Peyer's patch (tissue), 4 donors: Measurements from ENCODE around the gene PLXNA4. TPM values are rescaled to one million over a fixed set of nuclear protein-coding genes. Genes with fewer than 3 reads are reported as not detected.
"Not testable (repeated sequence)": the region's sequence is repeated elsewhere in the genome, so short reads cannot be mapped to it uniquely, and the experiment has no call there.

ENCODE experiments used
- DNase-seq, 3 donors: peaks; one replicate each; pipeline ENCODE4 v3.0.0-alpha.2; 2017 to 2019
- H3K27ac ChIP-seq, 4 donors: fragments of 200-600 bp; sonication (generic); one replicate each; pipeline ENCODE4 v1.5.1; 2016 to 2019
- H3K27me3 ChIP-seq, 2 donors: fragments of 200-600 bp; sonication (generic); one replicate each; pipeline ENCODE4 v1.5.1; 2019
- H3K36me3 ChIP-seq, 3 donors: fragments of 200-600 bp; sonication (generic); one replicate each; pipeline ENCODE4 v1.5.1; 2016 to 2019
- H3K4me1 ChIP-seq, 4 donors: fragments of 200-600 bp; sonication (generic); one replicate each; pipeline ENCODE4 v1.5.1; 2016 to 2019
- H3K4me3 ChIP-seq, 4 donors: fragments of 200-600 bp; sonication (generic); 1 replicate in 3 of 4; 2 replicates in 1 of 4; pipeline ENCODE4 v1.5.1; 2016 to 2019; ENCODE audit warnings: mild to moderate bottlenecking in 1 of 4
- H3K9me3 ChIP-seq, 4 donors: fragments of 200-600 bp; sonication (generic); one replicate each; pipeline ENCODE4 v1.5.1; 2016 to 2019; ENCODE audit warnings: mild to moderate bottlenecking in 1 of 4
- POLR2A ChIP-seq, 2 donors: fragments of 450-650 bp; IDR thresholded peaks; one replicate each; pipeline ENCODE4 v1.5.1; 2017; ENCODE audit warnings: antibody characterized with exemption in 2 of 2, mild to moderate bottlenecking in 2 of 2, moderate library complexity in 2 of 2
- total RNA-seq, 4 donors: library from RNA; depleted of rRNA; stranded (reverse); fragments of >200 nt; gene quantifications; one replicate each; pipeline ENCODE4 v1.1.0, GENCODE V29; 2016
- TF ChIP-seq, protein P1 (sequence below), 6 experiments: fragments of 450-650 bp in 4 of 6; fragments of 200-600 bp in 2 of 6; sonication (generic) in 1 of 6; IDR thresholded peaks; one replicate each; pipeline ENCODE4 v1.5.1; 2017 to 2019; ENCODE audit warnings: antibody characterized with exemption in 6 of 6, mild to moderate bottlenecking in 3 of 6, moderate library complexity in 1 of 6

Gene PLXNA4
- total RNA-seq, 4 donors from 2014 or later = 1.4 to 3.8 (median 3.0) TPM

DNA sequence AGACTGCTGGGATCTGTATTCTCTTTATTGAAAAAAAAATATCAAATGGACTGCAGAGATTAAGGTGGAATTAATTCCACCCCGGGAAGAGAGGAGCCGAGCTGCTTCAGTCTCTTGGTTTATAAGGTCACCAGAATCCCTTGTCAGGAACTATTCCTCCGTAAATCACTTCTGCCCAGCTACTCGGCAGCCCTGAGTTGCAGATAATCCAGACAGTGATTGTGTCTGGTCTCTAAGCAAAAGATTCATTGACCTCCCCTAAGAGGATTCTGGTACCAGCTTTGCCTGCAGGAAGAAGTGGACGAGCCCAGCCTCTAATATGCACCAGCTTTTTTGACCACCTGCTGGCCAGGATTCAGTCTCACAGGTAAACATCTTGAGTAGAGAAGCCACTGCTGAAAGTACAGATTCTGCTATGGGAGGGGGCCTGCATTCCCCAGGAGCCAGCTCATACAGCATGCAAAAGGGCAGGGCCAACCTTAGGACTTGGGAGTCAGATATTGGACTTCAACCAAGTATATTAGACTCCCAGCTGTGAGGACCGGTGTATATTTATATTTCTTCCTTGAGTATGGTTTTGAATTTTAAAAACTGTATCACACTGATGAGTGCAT, 27.1 kb upstream of the PLXNA4 start:
- no peaks in the 10 kb centered on the region for H3K9me3 ChIP-seq
- no peaks in the 10 kb centered on the region for H3K36me3 ChIP-seq
- DNase-seq = no peak
- no peak overlapping the region for H3K27ac ChIP-seq
- no peak overlapping the region for H3K4me3 ChIP-seq
- TF ChIP-seq, protein P1, sequence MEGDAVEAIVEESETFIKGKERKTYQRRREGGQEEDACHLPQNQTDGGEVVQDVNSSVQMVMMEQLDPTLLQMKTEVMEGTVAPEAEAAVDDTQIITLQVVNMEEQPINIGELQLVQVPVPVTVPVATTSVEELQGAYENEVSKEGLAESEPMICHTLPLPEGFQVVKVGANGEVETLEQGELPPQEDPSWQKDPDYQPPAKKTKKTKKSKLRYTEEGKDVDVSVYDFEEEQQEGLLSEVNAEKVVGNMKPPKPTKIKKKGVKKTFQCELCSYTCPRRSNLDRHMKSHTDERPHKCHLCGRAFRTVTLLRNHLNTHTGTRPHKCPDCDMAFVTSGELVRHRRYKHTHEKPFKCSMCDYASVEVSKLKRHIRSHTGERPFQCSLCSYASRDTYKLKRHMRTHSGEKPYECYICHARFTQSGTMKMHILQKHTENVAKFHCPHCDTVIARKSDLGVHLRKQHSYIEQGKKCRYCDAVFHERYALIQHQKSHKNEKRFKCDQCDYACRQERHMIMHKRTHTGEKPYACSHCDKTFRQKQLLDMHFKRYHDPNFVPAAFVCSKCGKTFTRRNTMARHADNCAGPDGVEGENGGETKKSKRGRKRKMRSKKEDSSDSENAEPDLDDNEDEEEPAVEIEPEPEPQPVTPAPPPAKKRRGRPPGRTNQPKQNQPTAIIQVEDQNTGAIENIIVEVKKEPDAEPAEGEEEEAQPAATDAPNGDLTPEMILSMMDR (IDR thresholded peaks at IDR 0.05) = no peak
- TF ChIP-seq POLR2A (IDR thresholded peaks at IDR 0.05) = no peak
- no peaks in the 10 kb centered on the region for H3K27me3 ChIP-seq
- no peaks in the 10 kb centered on the region for H3K4me1 ChIP-seq

DNA sequence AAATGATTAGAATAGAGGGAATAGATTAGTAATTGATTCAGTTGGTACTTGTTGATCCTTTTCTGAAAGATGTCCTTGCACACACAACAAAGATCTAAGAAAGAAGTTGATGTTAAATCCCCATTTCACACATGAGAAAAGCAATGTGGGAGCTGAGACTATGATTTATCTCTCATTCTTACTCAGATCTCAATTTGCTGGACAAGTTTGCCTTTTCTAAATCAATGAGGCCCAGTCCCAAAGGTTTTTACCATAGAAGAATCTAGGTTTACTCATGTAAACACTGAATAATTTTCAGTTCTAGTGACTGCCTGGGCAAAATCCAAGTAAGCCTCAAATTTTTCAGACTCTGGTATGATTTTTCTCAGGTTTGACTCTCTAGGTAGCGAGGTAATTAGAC, 25.5 kb upstream of the PLXNA4 start:
- no peak for DNase-seq
- no peaks in the 10 kb centered on the region for H3K36me3 ChIP-seq

DNA sequence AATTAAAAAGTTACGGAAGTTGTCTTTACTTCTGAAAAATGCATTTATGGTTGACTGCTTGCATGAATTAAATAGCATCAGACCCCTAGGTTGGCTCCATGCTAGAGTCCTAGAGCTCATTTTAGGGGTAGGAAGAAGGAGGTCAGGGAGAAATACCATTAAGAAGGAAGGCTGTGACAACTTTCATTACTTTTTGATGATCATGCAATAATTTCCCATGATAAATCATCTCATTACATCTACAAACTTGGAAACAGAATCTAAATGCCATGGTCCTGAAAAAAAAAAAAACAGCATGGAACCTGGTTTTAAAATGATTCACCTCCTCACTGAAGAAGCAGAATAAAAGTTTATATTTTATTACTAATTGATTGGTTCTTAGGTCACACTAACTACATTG, 20.3 kb upstream of the PLXNA4 start:
- no peaks in the 10 kb centered on the region for H3K36me3 ChIP-seq
- DNase-seq = no peak
- H3K4me1 ChIP-seq = no peaks in the 10 kb centered on the region
- H3K9me3 ChIP-seq = no peaks in the 10 kb centered on the region
- no peak for TF ChIP-seq POLR2A (IDR thresholded peaks at IDR 0.05)
- TF ChIP-seq, protein P1 (IDR thresholded peaks at IDR 0.05) = no peak
- H3K27me3 ChIP-seq = no peaks in the 10 kb centered on the region
- no peak overlapping the region for H3K4me3 ChIP-seq
- no peak overlapping the region for H3K27ac ChIP-seq

More for the DNA sequence above, 25.5 kb upstream of the PLXNA4 start:
- H3K9me3 ChIP-seq = no peaks in the 10 kb centered on the region
- no peak overlapping the region for H3K4me3 ChIP-seq
- no peak overlapping the region for H3K27ac ChIP-seq
- TF ChIP-seq, protein P1 (IDR thresholded peaks at IDR 0.05) = no peak
- TF ChIP-seq POLR2A (IDR thresholded peaks at IDR 0.05) = no peak
- no peaks in the 10 kb centered on the region for H3K4me1 ChIP-seq
- H3K27me3 ChIP-seq = no peaks in the 10 kb centered on the region

DNA sequence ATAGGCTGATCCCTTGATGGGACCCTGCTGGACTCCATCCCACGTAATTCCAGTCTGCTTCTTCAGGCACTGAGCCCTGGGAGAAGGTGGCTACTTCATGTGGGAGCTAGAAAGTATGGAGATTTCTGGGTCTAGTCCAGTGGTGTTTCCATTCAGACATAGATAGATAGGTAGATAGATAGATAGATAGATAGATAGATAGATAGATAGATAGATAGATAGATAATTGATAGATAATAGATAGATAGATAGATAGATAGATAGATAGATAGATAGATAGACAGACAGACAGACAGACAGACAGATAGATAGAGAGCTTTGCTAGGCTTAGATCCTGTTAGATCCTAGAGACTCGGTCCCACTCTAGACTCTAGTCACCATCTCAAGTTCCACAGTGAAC, 18.5 kb upstream of the PLXNA4 start:
- H3K36me3 ChIP-seq, H3K4me1 ChIP-seq, H3K9me3 ChIP-seq, DNase-seq, H3K27ac ChIP-seq, H3K4me3 ChIP-seq, H3K27me3 ChIP-seq: not testable (repeated sequence)

DNA sequence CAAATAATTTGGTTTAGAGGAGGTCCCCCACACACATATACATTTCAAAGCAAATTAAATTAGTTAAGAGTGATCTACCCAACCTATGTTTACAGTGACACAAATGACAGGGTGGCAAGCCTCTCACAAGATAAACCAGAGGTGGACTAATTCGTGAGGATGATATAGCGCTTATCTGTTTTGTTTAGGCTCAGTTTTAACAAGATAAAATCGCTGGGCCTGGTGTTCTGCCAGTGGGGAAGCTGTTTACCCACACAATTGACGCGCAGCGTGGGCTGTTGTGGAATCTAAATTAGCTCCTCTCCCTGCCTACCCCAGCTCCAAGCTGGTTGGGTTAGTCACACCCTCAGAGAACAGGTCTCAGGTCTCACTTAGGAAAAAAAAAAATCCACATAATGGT, 16.7 kb upstream of the PLXNA4 start:
- DNase-seq = no peak
- Histone ChIP-seq H3K27me3 (no peaks in the 10 kb centered on the region), H3K4me1 (no peaks in the 10 kb centered on the region), H3K27ac (no peak overlapping the region), H3K36me3 (no peaks in the 10 kb centered on the region), H3K9me3 (no peaks in the 10 kb centered on the region), H3K4me3 (no peak overlapping the region)
- TF ChIP-seq, protein P1 (IDR thresholded peaks at IDR 0.05) = no peak
- TF ChIP-seq POLR2A (IDR thresholded peaks at IDR 0.05) = no peak

DNA sequence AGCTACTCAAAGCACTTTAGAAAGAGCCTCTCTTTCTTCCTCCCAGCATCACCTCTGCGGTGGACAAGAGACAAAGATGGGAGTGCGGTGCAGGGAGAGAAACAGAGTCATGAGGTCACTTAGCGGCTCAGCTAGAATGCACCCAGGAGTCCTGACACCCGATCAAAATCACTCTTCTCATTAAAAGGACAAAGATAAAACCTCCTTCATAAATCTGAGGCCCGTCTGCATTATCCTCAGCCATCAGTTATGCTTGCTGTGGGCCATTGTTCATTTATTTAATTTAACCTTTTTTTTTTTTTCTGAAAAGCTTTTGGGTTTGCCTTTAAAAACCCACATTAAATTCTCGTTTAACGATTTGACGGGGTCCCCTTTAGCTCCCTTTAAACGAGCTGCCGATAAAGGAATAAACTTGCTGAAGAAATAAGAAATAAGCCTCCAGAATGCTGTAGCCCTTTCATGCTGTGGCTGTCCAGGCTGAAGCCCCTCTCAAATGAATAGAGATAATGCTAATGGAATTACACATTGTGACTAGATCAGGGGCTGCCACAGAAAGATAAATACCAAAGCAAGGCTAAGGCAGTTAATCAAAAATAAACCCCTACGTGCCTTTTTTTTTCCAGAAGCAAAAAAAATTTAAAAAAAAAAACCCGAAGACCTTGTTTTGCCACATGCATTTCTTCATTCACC, 16.1 kb upstream of the PLXNA4 start:
- no peaks in the 10 kb centered on the region for H3K27me3 ChIP-seq
- no peaks in the 10 kb centered on the region for H3K9me3 ChIP-seq
- no peak overlapping the region for H3K4me3 ChIP-seq
- no peaks in the 10 kb centered on the region for H3K36me3 ChIP-seq
- no peak for DNase-seq
- TF ChIP-seq POLR2A (IDR thresholded peaks at IDR 0.05) = no peak
- TF ChIP-seq, protein P1 (IDR thresholded peaks at IDR 0.05) = no peak
- H3K27ac ChIP-seq = no peak overlapping the region
- H3K4me1 ChIP-seq = no peaks in the 10 kb centered on the region
